Measurements from ENCODE around the gene EGFR.

The EGFR gene

DNA sequence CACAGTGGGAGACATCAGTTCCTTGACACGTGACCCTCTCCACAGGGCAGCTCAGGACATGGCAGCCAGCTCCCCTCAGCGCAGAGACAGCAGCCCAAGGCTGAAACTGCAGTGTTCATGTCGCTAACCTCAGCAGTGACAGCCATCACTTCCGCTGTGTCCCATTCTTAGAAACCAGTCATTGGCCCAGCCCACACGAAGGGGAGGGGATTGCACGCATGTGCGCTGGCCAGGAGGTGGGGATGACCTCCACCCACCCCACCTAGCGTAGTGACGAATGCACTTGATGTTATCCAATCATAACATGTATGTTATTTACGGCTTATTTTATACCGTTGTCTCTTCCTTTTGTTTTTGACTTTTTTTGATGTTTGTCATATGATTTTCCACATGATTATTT is 36.9 kb upstream of the EGFR start:
- H3K4me3 ChIP-seq (ENCODE audit: low read depth, low read length), result no peak overlapping the region
- H3K27me3 ChIP-seq, result no peaks in the 10 kb centered on the region
- no peaks in the 10 kb centered on the region for H3K9me3 ChIP-seq
- H3K4me1 ChIP-seq, result no peaks in the 10 kb centered on the region
- DNase-seq, result no peak
- H3K36me3 ChIP-seq, result no peaks in the 10 kb centered on the region
- TF ChIP-seq CTCF (IDR thresholded peaks at IDR 0.05; ENCODE audit: low read depth, low read length), result no peak

DNA sequence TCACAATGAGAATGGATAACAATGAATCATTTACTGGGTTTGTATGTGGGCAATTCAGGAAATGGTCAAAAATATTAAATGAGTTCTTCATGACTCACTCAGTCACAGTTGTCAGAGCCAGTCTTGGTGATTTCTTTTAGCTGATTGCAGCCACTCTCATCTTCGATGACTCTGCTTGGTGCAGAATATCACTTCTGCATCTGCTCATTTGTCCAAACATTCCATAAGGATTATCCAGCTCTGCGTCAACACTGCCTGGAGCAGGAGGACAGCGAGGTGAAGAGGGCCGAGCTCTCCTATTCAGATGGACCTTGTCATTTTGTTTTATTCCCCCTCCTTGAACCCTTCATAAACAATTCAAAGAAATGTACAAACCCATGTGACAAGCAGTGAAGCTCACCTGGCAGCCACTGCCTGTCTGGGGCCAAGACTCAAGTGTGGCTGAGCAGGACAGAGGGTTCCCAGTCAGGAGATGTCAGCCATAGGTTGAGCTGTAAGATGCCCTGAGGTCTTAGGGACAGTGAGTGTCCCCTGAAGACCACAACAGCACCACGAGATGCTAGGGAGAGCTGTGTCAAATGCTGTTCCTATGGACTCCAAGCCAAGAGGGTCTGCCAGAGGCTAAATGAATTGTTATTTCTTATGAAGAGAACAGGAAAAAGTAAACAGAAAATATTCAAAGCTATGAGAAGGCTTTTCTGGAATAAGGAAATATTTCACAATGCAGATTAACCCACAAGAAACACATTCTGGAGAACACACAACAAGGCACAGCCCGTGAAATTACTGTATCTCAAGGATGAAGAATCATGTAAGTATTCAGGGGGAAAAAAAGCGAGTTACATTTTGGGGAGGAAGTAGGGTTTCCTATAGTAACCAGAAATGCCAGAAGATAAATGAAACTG is 33.1 kb upstream of the EGFR start:
- Histone ChIP-seq H3K36me3 (no peaks in the 10 kb centered on the region), H3K27me3 (no peaks in the 10 kb centered on the region), H3K4me1 (no peaks in the 10 kb centered on the region), H3K9me3 (no peaks in the 10 kb centered on the region), H3K4me3 (ENCODE audit: low read depth, low read length) (no peak overlapping the region)
- DNase-seq, result no peak
- no peak for TF ChIP-seq CTCF (IDR thresholded peaks at IDR 0.05; ENCODE audit: low read depth, low read length)

DNA sequence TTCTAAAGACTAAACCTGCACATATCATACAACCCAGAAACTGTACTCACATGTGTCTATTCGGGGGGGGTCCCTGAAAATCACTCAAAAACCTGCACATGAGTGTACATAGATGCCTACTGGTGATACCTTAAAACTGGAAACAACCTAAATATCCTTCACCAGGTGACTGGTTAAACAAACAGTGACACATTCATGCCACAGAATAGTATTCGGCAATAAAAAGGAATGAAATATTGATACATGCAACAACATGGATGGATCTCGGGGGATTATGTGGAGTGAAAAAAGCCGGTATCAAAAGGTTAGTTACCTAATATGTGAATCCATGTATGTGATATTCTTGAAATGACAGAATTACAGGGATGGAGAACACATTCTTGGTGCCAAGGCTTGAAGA is 32.1 kb upstream of the EGFR start:
- Histone ChIP-seq H3K9me3 (no peaks in the 10 kb centered on the region), H3K4me3 (ENCODE audit: low read depth, low read length) (no peak overlapping the region), H3K36me3 (no peaks in the 10 kb centered on the region), H3K27me3 (no peaks in the 10 kb centered on the region), H3K4me1 (no peaks in the 10 kb centered on the region)
- no peak for TF ChIP-seq CTCF (IDR thresholded peaks at IDR 0.05; ENCODE audit: low read depth, low read length)
- no peak for DNase-seq

DNA sequence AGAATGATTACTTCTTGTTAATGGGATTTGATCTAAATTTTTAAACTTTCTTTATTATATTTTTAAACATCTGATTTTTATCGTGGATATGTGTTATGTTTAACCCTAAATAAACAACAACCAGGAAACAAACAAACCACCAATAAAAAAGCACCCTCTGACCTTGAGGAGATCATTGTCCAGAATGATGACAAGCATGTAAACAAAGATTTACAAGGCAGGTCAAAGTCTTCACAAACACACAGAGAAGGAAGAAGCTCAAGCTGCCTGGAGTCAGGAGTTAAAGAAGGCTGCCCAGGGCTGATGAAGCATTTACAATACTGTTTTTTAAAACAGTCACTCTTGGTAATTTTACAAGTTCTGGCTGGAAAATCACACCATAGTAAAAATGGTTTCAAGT is 31.0 kb upstream of the EGFR start:
- no peaks in the 10 kb centered on the region for H3K27me3 ChIP-seq
- no peaks in the 10 kb centered on the region for H3K36me3 ChIP-seq
- no peaks in the 10 kb centered on the region for H3K4me1 ChIP-seq
- TF ChIP-seq CTCF (IDR thresholded peaks at IDR 0.05; ENCODE audit: low read depth, low read length), result no peak
- no peak overlapping the region for H3K4me3 ChIP-seq (ENCODE audit: low read depth, low read length)
- DNase-seq, result no peak
- no peaks in the 10 kb centered on the region for H3K9me3 ChIP-seq

DNA sequence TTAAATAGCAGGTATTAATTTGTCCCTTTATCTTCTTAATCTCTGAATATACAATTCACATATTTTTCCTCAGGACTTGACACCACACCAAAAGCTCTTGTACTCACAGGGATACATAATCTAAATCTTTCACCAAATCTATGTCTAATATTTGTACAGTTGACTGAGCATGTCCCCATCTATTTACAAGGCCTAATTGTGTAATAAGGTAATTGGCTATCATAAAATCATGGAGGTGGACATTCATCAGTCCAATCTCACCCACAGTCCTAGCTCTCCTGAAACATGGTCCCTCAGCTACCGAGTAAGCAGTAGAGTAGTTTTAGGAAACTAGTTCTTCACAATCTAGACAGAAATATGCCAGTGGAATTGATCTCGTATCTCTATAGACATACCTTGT is 30.3 kb upstream of the EGFR start:
- H3K4me3 ChIP-seq (ENCODE audit: low read depth, low read length), result no peak overlapping the region
- TF ChIP-seq CTCF (IDR thresholded peaks at IDR 0.05; ENCODE audit: low read depth, low read length), result no peak
- no peaks in the 10 kb centered on the region for H3K4me1 ChIP-seq
- no peaks in the 10 kb centered on the region for H3K27me3 ChIP-seq
- DNase-seq, result no peak
- H3K36me3 ChIP-seq, result no peaks in the 10 kb centered on the region
- H3K9me3 ChIP-seq, result no peaks in the 10 kb centered on the region

GRCh38 chr7:54989453-54990225 is 29.2 kb upstream of the EGFR start:
- Histone ChIP-seq H3K4me1 (no peaks in the 10 kb centered on the region), H3K36me3 (no peaks in the 10 kb centered on the region), H3K27me3 (no peaks in the 10 kb centered on the region), H3K9me3 (no peaks in the 10 kb centered on the region), H3K4me3 (ENCODE audit: low read depth, low read length) (no peak overlapping the region)
- TF ChIP-seq CTCF (IDR thresholded peaks at IDR 0.05; ENCODE audit: low read depth, low read length), result no peak
- DNase-seq, result no peak
